ENCODE results near the gene MOB3B.

MOB3B gene

DNA sequence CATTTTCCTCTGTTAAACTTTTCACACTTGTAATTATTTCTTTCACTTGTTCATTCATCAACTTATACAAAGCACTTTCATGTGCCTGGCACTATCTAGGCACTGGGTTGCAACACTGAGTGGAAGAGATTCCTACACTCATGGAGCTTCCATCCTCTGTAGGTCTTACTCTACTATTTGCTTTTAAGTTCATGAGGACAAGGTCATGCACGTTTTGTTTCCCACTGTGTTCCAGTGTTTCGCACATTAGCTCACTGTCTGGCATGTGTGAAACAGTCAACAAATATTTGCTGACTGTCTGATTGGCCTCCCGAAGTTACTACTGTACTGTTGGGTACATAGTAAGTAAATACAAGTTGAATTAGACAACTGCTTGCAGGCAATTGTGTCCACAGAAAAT, 93.4 kb downstream of the MOB3B start:
- no peak overlapping the region for H3K4me3 ChIP-seq (ENCODE audit: low read depth, low read length)
- no peak for DNase-seq (ENCODE audit: low read depth)
- TF ChIP-seq, protein P1, sequence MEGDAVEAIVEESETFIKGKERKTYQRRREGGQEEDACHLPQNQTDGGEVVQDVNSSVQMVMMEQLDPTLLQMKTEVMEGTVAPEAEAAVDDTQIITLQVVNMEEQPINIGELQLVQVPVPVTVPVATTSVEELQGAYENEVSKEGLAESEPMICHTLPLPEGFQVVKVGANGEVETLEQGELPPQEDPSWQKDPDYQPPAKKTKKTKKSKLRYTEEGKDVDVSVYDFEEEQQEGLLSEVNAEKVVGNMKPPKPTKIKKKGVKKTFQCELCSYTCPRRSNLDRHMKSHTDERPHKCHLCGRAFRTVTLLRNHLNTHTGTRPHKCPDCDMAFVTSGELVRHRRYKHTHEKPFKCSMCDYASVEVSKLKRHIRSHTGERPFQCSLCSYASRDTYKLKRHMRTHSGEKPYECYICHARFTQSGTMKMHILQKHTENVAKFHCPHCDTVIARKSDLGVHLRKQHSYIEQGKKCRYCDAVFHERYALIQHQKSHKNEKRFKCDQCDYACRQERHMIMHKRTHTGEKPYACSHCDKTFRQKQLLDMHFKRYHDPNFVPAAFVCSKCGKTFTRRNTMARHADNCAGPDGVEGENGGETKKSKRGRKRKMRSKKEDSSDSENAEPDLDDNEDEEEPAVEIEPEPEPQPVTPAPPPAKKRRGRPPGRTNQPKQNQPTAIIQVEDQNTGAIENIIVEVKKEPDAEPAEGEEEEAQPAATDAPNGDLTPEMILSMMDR (IDR thresholded peaks at IDR 0.05; ENCODE audit: low read depth, low read length, missing control alignments), result no peak

DNA sequence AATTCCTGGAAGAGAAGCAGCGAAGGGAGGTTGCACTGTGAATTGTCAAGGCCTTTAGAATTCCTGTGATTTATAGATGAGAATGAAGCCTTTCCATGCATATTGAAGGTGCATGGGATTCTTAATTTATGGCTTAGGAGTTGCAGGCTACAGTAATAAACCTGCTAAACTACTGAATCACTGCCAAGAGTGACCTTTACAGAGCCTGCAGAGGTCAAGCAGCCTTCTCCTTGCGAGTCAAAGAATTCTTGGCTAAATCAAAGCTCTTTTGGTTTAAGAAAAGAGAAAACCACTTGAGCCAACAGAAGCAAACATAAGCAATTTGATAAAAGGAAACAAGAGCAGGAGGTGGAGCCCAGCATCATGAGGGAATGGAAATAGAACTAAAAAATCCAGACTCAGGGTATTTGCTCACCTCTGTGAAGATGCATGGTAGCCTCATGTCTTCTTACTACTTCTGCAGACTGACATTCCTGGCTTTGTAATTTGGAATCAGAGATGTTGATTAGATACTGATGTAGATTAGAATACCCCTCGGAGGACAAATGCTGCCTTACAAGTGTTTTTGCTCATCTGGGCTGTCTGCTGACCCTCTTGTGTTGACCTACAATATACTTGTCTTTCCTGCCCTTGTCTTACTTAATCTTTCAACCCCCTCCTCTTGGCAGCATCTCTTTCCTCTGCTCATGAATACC, 95.8 kb downstream of the MOB3B start:
- H3K4me3 ChIP-seq (ENCODE audit: low read depth, low read length), result no peak overlapping the region
- no peak for DNase-seq (ENCODE audit: low read depth)
- TF ChIP-seq, protein P1 (IDR thresholded peaks at IDR 0.05; ENCODE audit: low read depth, low read length, missing control alignments), result no peak

DNA sequence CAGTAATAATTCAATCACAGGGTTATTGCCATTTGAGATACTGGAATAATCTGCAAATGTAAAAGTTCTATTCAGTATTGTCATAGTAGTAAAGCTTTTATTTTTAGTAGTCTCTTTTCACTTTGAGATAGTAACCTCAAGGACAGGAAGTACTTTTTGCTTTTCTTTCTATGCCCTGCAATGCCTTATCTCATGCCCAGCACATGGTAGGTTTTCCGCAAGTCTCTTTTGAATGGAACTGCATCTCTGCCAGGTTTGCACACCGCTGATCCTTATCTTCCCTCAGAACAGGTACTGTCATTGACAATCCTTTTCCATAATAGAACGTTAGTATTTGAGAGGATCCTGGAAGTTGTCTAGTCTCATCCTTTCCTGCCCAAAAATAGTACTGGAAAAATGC, 97.3 kb downstream of the MOB3B start:
- TF ChIP-seq, protein P1 (IDR thresholded peaks at IDR 0.05; ENCODE audit: low read depth, low read length, missing control alignments), result no peak
- H3K4me3 ChIP-seq (ENCODE audit: low read depth, low read length), result no peak overlapping the region
- no peak for DNase-seq (ENCODE audit: low read depth)

DNA sequence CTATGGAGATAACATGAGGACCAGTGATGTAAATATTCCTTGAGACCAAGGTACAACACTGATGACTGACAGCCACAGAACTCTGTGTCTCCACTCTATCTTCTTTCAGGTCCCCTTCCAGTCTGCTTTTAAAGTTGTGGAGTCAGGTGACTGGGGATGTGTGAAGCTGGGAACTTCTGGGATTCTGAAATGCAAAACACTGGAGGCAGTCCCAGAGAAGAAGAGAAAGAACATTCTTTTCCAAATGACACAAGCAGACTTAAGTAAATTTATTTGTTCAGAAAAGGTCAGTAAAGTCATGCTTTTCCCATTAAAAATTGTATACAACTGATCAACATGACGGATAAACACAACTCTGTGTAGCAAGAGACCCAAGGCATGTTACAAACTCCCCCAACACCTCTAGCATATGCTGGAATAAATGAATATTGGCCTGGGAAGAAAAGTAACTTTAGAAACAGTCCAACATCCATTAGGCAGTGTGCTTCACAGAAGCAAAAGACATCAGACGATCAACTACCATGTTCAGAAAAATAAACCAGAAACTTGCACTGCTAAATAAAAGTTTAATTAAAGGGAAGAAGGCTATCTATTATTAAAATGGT, 98.0 kb downstream of the MOB3B start:
- TF ChIP-seq, protein P1 (IDR thresholded peaks at IDR 0.05; ENCODE audit: low read depth, low read length, missing control alignments), result no peak
- no peak overlapping the region for H3K4me3 ChIP-seq (ENCODE audit: low read depth, low read length)
- DNase-seq (ENCODE audit: low read depth), result no peak

DNA sequence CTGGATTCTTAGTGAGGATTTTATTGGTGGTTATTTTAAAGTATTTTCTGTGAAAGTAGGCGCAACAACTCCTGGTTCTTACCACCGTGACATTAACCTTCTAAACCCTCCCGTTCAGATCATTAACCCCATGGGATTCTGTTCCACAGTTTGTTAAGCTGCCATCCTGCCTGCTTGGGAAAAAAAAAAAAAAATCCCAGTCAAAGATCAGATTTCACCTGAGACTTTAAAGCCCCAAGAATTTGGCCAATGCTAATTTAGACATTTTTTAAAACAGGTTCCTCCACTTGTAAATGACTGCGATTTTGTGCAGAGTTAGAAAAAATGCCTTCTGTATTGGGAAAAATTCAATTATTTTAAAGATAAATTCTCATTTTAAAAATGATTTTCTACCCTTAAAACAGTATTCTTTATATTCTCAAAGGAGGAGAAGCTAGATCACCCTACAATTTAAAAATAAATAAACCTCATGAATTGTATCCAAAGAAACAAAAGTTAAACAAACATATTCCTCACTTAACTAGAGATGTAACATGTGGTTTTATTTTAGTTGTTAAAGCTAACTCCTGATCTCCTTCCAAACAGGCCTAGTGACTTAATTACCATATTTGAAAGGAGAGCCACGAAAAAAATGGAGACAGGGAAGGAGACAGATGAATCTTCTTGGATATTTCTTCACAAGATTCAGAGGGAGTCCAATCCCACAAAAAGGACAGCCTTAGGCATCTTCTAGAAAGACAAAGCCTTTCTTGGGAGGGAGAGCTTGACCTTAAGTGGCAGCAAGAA, 98.7 kb downstream of the MOB3B start:
- H3K4me3 ChIP-seq (ENCODE audit: low read depth, low read length), result no peak overlapping the region
- no peak for DNase-seq (ENCODE audit: low read depth)
- TF ChIP-seq, protein P1 (IDR thresholded peaks at IDR 0.05; ENCODE audit: low read depth, low read length, missing control alignments), result no peak

DNA sequence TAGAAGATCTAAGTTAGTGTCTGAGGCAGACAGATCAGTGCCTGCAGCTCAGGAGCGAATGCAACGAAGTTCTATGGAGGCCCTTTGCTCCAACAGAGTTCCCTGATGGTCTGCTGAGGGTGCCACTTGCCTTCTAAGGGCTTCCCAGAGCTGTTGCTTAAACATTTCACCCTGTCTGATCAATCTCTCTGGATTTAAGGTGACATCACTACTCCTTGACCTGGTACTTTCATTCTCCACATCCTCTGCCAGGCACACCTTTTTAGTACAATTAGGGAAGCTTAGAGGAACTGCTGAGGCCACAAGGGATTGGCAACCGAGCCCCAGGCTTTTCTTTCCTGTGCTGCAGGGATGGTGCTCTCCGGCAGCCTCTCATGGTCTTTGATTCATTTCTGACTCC, 99.7 kb downstream of the MOB3B start:
- TF ChIP-seq, protein P1 (IDR thresholded peaks at IDR 0.05; ENCODE audit: low read depth, low read length, missing control alignments), result no peak
- no peak for DNase-seq (ENCODE audit: low read depth)

More for the DNA sequence above, 99.7 kb downstream of the MOB3B start:
- no peak overlapping the region for H3K4me3 ChIP-seq (ENCODE audit: low read depth, low read length)
